Mesendoderm (in vitro differentiated cells): ENCODE results near the gene CHCHD6.

ENCODE experiments used
- DNase-seq: peaks from one replicate; pipeline ENCODE4 v3.0.0; 2013
- H2AK5ac ChIP-seq: 2 replicates; pipeline ENCODE4 v1.6.1; 2013; ENCODE audit warnings: low read length, inconsistent platforms
- H2BK120ac ChIP-seq: 2 replicates; pipeline ENCODE4 v1.6.1; 2013; ENCODE audit warnings: low read depth, mild to moderate bottlenecking, low read length, moderate library complexity, mixed read lengths
- H2BK15ac ChIP-seq: replicated peaks from 2 replicates; pipeline ENCODE4 v1.6.1; 2013; ENCODE audit warnings: low read depth, mild to moderate bottlenecking, moderate library complexity
- H2BK5ac ChIP-seq: 2 replicates; pipeline ENCODE4 v1.6.1; 2013; ENCODE audit warnings: low read length, inconsistent platforms
- H3K18ac ChIP-seq: 2 replicates; pipeline ENCODE4 v1.6.1; 2013; ENCODE audit warnings: mild to moderate bottlenecking, low read length, mixed read lengths
- H3K23ac ChIP-seq: one replicate; pipeline ENCODE4 v1.6.1; 2013; ENCODE audit warnings: low read length
- H3K27ac ChIP-seq: 2 replicates; pipeline ENCODE4 v1.5.1; 2013; ENCODE audit warnings: low read depth, mild to moderate bottlenecking, inconsistent platforms, low read length, moderate library complexity
- H3K27me3 ChIP-seq: 2 replicates; pipeline ENCODE4 v1.6.1; 2013; ENCODE audit warnings: low read length, control low read depth, mild to moderate bottlenecking, inconsistent platforms; ENCODE audit not compliant: insufficient read depth, poor library complexity
- H3K36me3 ChIP-seq: 2 replicates; pipeline ENCODE4 v1.6.1; 2013; ENCODE audit warnings: low read length, inconsistent platforms; ENCODE audit not compliant: control insufficient read depth, insufficient read depth
- H3K4ac ChIP-seq: one replicate; pipeline ENCODE4 v1.6.1; 2013; ENCODE audit warnings: low read depth, mild to moderate bottlenecking, low read length, moderate library complexity
- H3K4me1 ChIP-seq: 2 replicates; pipeline ENCODE4 v1.6.1; 2013; ENCODE audit warnings: low read depth, low read length, inconsistent platforms; ENCODE audit not compliant: control insufficient read depth
- H3K4me2 ChIP-seq: 2 replicates; pipeline ENCODE4 v1.6.1; 2013; ENCODE audit warnings: low read length
- H3K4me3 ChIP-seq: 2 replicates; pipeline ENCODE4 v1.5.1; 2013; ENCODE audit warnings: mild to moderate bottlenecking, low read length
- H3K56ac ChIP-seq: one replicate; pipeline ENCODE4 v1.6.1; 2013; ENCODE audit warnings: low read length
- H3K79me1 ChIP-seq: 2 replicates; pipeline ENCODE4 v1.6.1; 2013; ENCODE audit warnings: low read length, inconsistent platforms
- H3K79me2 ChIP-seq: 2 replicates; pipeline ENCODE4 v1.6.1; 2013; ENCODE audit warnings: mild to moderate bottlenecking, low read length; ENCODE audit not compliant: control insufficient read depth, insufficient read depth
- H3K9ac ChIP-seq: 2 replicates; pipeline ENCODE4 v1.6.1; 2013; ENCODE audit warnings: low read length, inconsistent platforms
- H4K5ac ChIP-seq: one replicate; pipeline ENCODE4 v1.6.1; 2013; ENCODE audit warnings: low read length
- H4K8ac ChIP-seq: one replicate; pipeline ENCODE4 v1.6.1; 2013; ENCODE audit warnings: low read depth, mild to moderate bottlenecking, control low read depth, low read length, moderate library complexity
- WGBS: extraction: QIAGEN DNeasy Blood & Tissue Kit; methylation state at CpG from one replicate; pipeline ENCODE4 v1.1.7; 2013; ENCODE audit warnings: low lambda C conversion rate, missing lambda C conversion rate; ENCODE audit not compliant: insufficient coverage; ENCODE audit errors: extremely low coverage; 5-methylcytosine and 5-hydroxymethylcytosine counted together

CHCHD6 gene

GRCh38 chr3:126750756-126751121, 46.7 kb downstream of the CHCHD6 start:
- H4K8ac ChIP-seq = no peak overlapping the region
- no peak overlapping the region for H3K9ac ChIP-seq
- H3K4me1 ChIP-seq = peaks cover 15% of the 10 kb centered on the region
- H2AK5ac ChIP-seq = peak overlapping the region; percentile 46
- no peak overlapping the region for H4K5ac ChIP-seq
- H2BK120ac ChIP-seq = no peak overlapping the region
- no peaks in the 10 kb centered on the region for H3K27me3 ChIP-seq
- no peak overlapping the region for H2BK15ac ChIP-seq
- H3K4ac ChIP-seq = no peak overlapping the region
- H3K56ac ChIP-seq = peak overlapping the region; percentile 73
- no peaks in the 10 kb centered on the region for H3K36me3 ChIP-seq
- H2BK5ac ChIP-seq = no peak overlapping the region
- H3K23ac ChIP-seq = no peak overlapping the region
- peak overlapping the region; percentile 20 for H3K27ac ChIP-seq
- H3K4me3 ChIP-seq = no peak overlapping the region
- H3K18ac ChIP-seq = peak overlapping the region; percentile 24
- peak; percentile 93 for DNase-seq
- H3K79me2 ChIP-seq = no peaks in the 10 kb centered on the region
- H3K4me2 ChIP-seq = no peak overlapping the region
- peaks cover 3% of the 10 kb centered on the region for H3K79me1 ChIP-seq
- no CpG with 5 or more reads among the region's 4 CpGs for WGBS

GRCh38 chr3:126751611-126752302, 47.7 kb downstream of the CHCHD6 start:
- no peak overlapping the region for H3K23ac ChIP-seq
- H3K18ac ChIP-seq = no peak overlapping the region
- DNase-seq = peak; percentile 82
- peak overlapping the region; percentile 41 for H2BK5ac ChIP-seq
- H2AK5ac ChIP-seq = no peak overlapping the region
- H3K79me2 ChIP-seq = no peaks in the 10 kb centered on the region
- H3K56ac ChIP-seq = peak overlapping the region; percentile 34
- H4K8ac ChIP-seq = no peak overlapping the region
- H3K36me3 ChIP-seq = no peaks in the 10 kb centered on the region
- H2BK15ac ChIP-seq = no peak overlapping the region
- no peak overlapping the region for H3K4me3 ChIP-seq
- H3K4ac ChIP-seq = no peak overlapping the region
- H4K5ac ChIP-seq = no peak overlapping the region
- H3K27ac ChIP-seq = peak overlapping the region; percentile 20
- H3K4me2 ChIP-seq = no peak overlapping the region
- H2BK120ac ChIP-seq = no peak overlapping the region
- peaks cover 3% of the 10 kb centered on the region for H3K79me1 ChIP-seq
- WGBS = no CpG with 5 or more reads among the region's 7 CpGs
- no peaks in the 10 kb centered on the region for H3K27me3 ChIP-seq
- H3K4me1 ChIP-seq = peaks cover 14% of the 10 kb centered on the region
- peak overlapping the region; percentile 21 for H3K9ac ChIP-seq

- Histone ChIP-seq H3K4me2 (no peak overlapping the region), H2BK120ac (peak overlapping the region; percentile 10), H3K36me3 (no peaks in the 10 kb centered on the region), H3K56ac (peak overlapping the region; percentile 68), H3K27me3 (no peaks in the 10 kb centered on the region), H3K9ac (peak overlapping the region; percentile 15), H4K5ac (no peak overlapping the region), H3K23ac (no peak overlapping the region), H3K4me1 (peaks cover 13% of the 10 kb centered on the region), H3K27ac (peak overlapping the region; percentile 20), H3K18ac (peak overlapping the region; percentile 6), H2AK5ac (peak overlapping the region; percentile 30), H2BK15ac (no peak overlapping the region), H3K79me1 (peaks cover 3% of the 10 kb centered on the region), H2BK5ac (peak overlapping the region; percentile 9), H3K4ac (no peak overlapping the region), H3K4me3 (no peak overlapping the region), H3K79me2 (no peaks in the 10 kb centered on the region), H4K8ac (no peak overlapping the region)
- no CpG with 5 or more reads among the region's 15 CpGs for WGBS
- peak; percentile 98 for DNase-seq
These were observed 48.5 kb downstream of the CHCHD6 start for GRCh38 chr3:126752303-126753190.

- H3K4me1 ChIP-seq = peaks cover 13% of the 10 kb centered on the region
- no peak overlapping the region for H3K4me2 ChIP-seq
- no peak overlapping the region for H2BK120ac ChIP-seq
- no peak overlapping the region for H4K5ac ChIP-seq
- no peak overlapping the region for H2BK5ac ChIP-seq
- DNase-seq = peak; percentile 80
- no peak overlapping the region for H2AK5ac ChIP-seq
- H3K27ac ChIP-seq = no peak overlapping the region
- H3K23ac ChIP-seq = no peak overlapping the region
- H3K4ac ChIP-seq = peak overlapping the region; percentile 1
- H3K18ac ChIP-seq = no peak overlapping the region
- no peak overlapping the region for H2BK15ac ChIP-seq
- H3K79me2 ChIP-seq = no peaks in the 10 kb centered on the region
- H4K8ac ChIP-seq = no peak overlapping the region
- no peak overlapping the region for H3K4me3 ChIP-seq
- no peak overlapping the region for H3K9ac ChIP-seq
- no peaks in the 10 kb centered on the region for H3K27me3 ChIP-seq
- WGBS = no CpG with 5 or more reads among the region's 14 CpGs
- H3K79me1 ChIP-seq = peaks cover 3% of the 10 kb centered on the region
- no peaks in the 10 kb centered on the region for H3K36me3 ChIP-seq
- H3K56ac ChIP-seq = peak overlapping the region; percentile 68
These were observed 49.4 kb downstream of the CHCHD6 start for GRCh38 chr3:126753191-126754160.

GRCh38 chr3:126755866-126756265, 51.8 kb downstream of the CHCHD6 start:
- H3K4me3 ChIP-seq = no peak overlapping the region
- no peak overlapping the region for H2AK5ac ChIP-seq
- H3K4me2 ChIP-seq = no peak overlapping the region
- H3K56ac ChIP-seq = no peak overlapping the region
- H3K4ac ChIP-seq = no peak overlapping the region
- peaks cover 7% of the 10 kb centered on the region for H3K4me1 ChIP-seq
- no CpG with 5 or more reads among the region's 5 CpGs for WGBS
- no peak for DNase-seq
- H3K36me3 ChIP-seq = no peaks in the 10 kb centered on the region
- no peak overlapping the region for H4K5ac ChIP-seq
- no peak overlapping the region for H2BK5ac ChIP-seq
- H2BK120ac ChIP-seq = no peak overlapping the region
- no peak overlapping the region for H3K27ac ChIP-seq
- H3K79me1 ChIP-seq = peaks cover 3% of the 10 kb centered on the region
- no peak overlapping the region for H3K23ac ChIP-seq
- no peak overlapping the region for H3K18ac ChIP-seq
- no peak overlapping the region for H2BK15ac ChIP-seq
- no peaks in the 10 kb centered on the region for H3K27me3 ChIP-seq
- H3K79me2 ChIP-seq = no peaks in the 10 kb centered on the region
- H4K8ac ChIP-seq = no peak overlapping the region
- H3K9ac ChIP-seq = no peak overlapping the region
